GM18519 (cell line): ENCODE measurements around the gene KCNG2.

Source experiments
- ATAC-seq: cut with Tn5 transposase; IDR thresholded peaks from one replicate; pipeline ENCODE4 v1.9.1; 2021; ENCODE audit warnings: mild to moderate bottlenecking, moderate library complexity; ENCODE audit not compliant: unreplicated experiment, low FRiP score

Gene KCNG2

GRCh38 chr18:79947054-79947755, 149.5 kb downstream of the KCNG2 start:
- no peak for ATAC-seq

GRCh38 chr18:79947881-79948610, 150.3 kb downstream of the KCNG2 start:
- no peak for ATAC-seq

- ATAC-seq: no peak
Measured at GRCh38 chr18:79948719-79949411, 151.1 kb downstream of the KCNG2 start.
